ENCODE measurements around the gene SCAANT1. TPM values are rescaled to one million over a fixed set of nuclear protein-coding genes. Genes with fewer than 3 reads are reported as not detected.

Gene SCAANT1
- total RNA-seq, 2 donors from 2014 or later: not detected

DNA sequence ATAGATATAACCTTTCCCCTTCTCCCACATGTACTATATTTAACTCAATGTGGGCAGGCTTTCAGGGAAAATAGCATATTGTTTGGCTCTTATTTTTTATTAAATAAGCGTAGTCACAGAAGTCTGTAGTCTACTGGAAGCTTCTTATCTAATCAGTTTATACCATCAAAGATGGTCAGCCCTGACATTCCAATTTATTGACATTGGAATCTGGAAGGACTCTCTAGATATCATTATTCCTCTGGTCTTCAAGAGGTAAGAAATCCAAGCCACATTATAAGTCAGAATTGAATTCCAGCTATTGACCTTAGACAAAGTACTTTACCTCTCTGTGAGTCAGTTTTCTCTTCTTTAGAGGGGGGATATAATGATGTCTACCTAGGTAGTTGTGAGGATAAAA is 38.5 kb upstream of the SCAANT1 start:
- Histone ChIP-seq H3K27ac (ENCODE audit: low read depth, low read length) (no peak overlapping the region), H3K9me3 (ENCODE audit: control insufficient read depth, low read length) (no peaks in the 10 kb centered on the region), H3K9ac (ENCODE audit: extremely low read depth, low read length, poor library complexity, severe bottlenecking) (no peak overlapping the region), H3K36me3 (ENCODE audit: control insufficient read depth, insufficient read depth, low read length) (peaks cover 31% of the 10 kb centered on the region), H3K4me3 (ENCODE audit: low read length) (no peak overlapping the region), H3K27me3 (ENCODE audit: control insufficient read depth, insufficient read depth, low read length, poor library complexity, severe bottlenecking) (peaks cover 13% of the 10 kb centered on the region), H3K4me1 (ENCODE audit: control insufficient read depth, insufficient read depth, low read length) (peaks cover 14% of the 10 kb centered on the region)
- Mint-ChIP-seq H3K4me1 (peaks cover 47% of the 10 kb centered on the region), H3K4me3 (no peak overlapping the region), H3K36me3 (ENCODE audit: low read depth) (peaks cover 14% of the 10 kb centered on the region), H3K9me3 (no peaks in the 10 kb centered on the region), H3K27me3 (ENCODE audit: insufficient read depth) (no peaks in the 10 kb centered on the region), H3K27ac (no peak overlapping the region)
- TF ChIP-seq, protein P1, sequence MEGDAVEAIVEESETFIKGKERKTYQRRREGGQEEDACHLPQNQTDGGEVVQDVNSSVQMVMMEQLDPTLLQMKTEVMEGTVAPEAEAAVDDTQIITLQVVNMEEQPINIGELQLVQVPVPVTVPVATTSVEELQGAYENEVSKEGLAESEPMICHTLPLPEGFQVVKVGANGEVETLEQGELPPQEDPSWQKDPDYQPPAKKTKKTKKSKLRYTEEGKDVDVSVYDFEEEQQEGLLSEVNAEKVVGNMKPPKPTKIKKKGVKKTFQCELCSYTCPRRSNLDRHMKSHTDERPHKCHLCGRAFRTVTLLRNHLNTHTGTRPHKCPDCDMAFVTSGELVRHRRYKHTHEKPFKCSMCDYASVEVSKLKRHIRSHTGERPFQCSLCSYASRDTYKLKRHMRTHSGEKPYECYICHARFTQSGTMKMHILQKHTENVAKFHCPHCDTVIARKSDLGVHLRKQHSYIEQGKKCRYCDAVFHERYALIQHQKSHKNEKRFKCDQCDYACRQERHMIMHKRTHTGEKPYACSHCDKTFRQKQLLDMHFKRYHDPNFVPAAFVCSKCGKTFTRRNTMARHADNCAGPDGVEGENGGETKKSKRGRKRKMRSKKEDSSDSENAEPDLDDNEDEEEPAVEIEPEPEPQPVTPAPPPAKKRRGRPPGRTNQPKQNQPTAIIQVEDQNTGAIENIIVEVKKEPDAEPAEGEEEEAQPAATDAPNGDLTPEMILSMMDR (conservative IDR thresholded peaks at IDR 0.05): no peak
- WGBS, 2 experiments (ENCODE audit: insufficient coverage in 1 of 2, insufficient read length in 1 of 2): 100% methylated on average over 1 of the region's 1 CpG
- no peak for DNase-seq

GRCh38 chr3:63949005-63949404 is 36.8 kb upstream of the SCAANT1 start:
- Mint-ChIP-seq H3K36me3 (ENCODE audit: low read depth) (peaks cover 10% of the 10 kb centered on the region), H3K4me1 (peaks cover 41% of the 10 kb centered on the region), H3K27me3 (ENCODE audit: insufficient read depth) (no peaks in the 10 kb centered on the region), H3K9me3 (no peaks in the 10 kb centered on the region), H3K27ac (no peak overlapping the region), H3K4me3 (no peak overlapping the region)
- Histone ChIP-seq H3K9me3 (ENCODE audit: control insufficient read depth, low read length) (no peaks in the 10 kb centered on the region), H3K27ac (ENCODE audit: low read depth, low read length) (no peak overlapping the region), H3K4me1 (ENCODE audit: control insufficient read depth, insufficient read depth, low read length) (peaks cover 10% of the 10 kb centered on the region), H3K9ac (ENCODE audit: extremely low read depth, low read length, poor library complexity, severe bottlenecking) (no peak overlapping the region), H3K4me3 (ENCODE audit: low read length) (no peak overlapping the region), H3K36me3 (ENCODE audit: control insufficient read depth, insufficient read depth, low read length) (peaks cover 22% of the 10 kb centered on the region), H3K27me3 (ENCODE audit: control insufficient read depth, insufficient read depth, low read length, poor library complexity, severe bottlenecking) (peaks cover 13% of the 10 kb centered on the region)
- no peak for DNase-seq
- TF ChIP-seq, protein P1 (conservative IDR thresholded peaks at IDR 0.05): no peak
- 89 to 100% methylated on average over 1 to 2 of the region's 2 CpGs for WGBS, 2 experiments (ENCODE audit: insufficient coverage in 1 of 2, insufficient read length in 1 of 2)

GRCh38 chr3:63947594-63947993 is 35.4 kb upstream of the SCAANT1 start:
- peak overlapping the region; percentile 8 for H3K27ac Mint-ChIP-seq
- DNase-seq: no peak
- peaks cover 9% of the 10 kb centered on the region for H3K27me3 ChIP-seq (ENCODE audit: control insufficient read depth, insufficient read depth, low read length, poor library complexity, severe bottlenecking)
- TF ChIP-seq, protein P1 (conservative IDR thresholded peaks at IDR 0.05): no peak
- H3K36me3 ChIP-seq (ENCODE audit: control insufficient read depth, insufficient read depth, low read length): peaks cover 26% of the 10 kb centered on the region
- H3K36me3 Mint-ChIP-seq (ENCODE audit: low read depth): peaks cover 8% of the 10 kb centered on the region
- H3K9me3 Mint-ChIP-seq: no peaks in the 10 kb centered on the region
- H3K9me3 ChIP-seq (ENCODE audit: control insufficient read depth, low read length): no peaks in the 10 kb centered on the region
- no peak overlapping the region for H3K4me3 Mint-ChIP-seq
- H3K4me1 Mint-ChIP-seq: peaks cover 50% of the 10 kb centered on the region
- no peak overlapping the region for H3K27ac ChIP-seq (ENCODE audit: low read depth, low read length)
- WGBS, 2 experiments (ENCODE audit: insufficient coverage in 1 of 2, insufficient read length in 1 of 2): 91 to 92% methylated on average over 2 of the region's 2 CpGs
- no peak overlapping the region for H3K9ac ChIP-seq (ENCODE audit: extremely low read depth, low read length, poor library complexity, severe bottlenecking)
- H3K4me3 ChIP-seq (ENCODE audit: low read length): no peak overlapping the region
- no peaks in the 10 kb centered on the region for H3K27me3 Mint-ChIP-seq (ENCODE audit: insufficient read depth)
- peaks cover 10% of the 10 kb centered on the region for H3K4me1 ChIP-seq (ENCODE audit: control insufficient read depth, insufficient read depth, low read length)

Data from endodermal cell (in vitro differentiated cells).